Measurements from ENCODE around the gene PACSIN2.

The PACSIN2 gene

GRCh38 chr22:42883970-42884369 is 131.0 kb downstream of the PACSIN2 start:
- no peak overlapping the region for H3K27ac ChIP-seq (ENCODE audit: low read length)
- H3K4me2 ChIP-seq (ENCODE audit: insufficient read depth, low read length): no peak overlapping the region
- no peak overlapping the region for H3K4me3 ChIP-seq (ENCODE audit: low read depth in 1 of 2, low read length in 2 of 2)
- H3K4me1 ChIP-seq (ENCODE audit: insufficient read depth, low read length): no peaks in the 10 kb centered on the region
- TF ChIP-seq, protein P1, sequence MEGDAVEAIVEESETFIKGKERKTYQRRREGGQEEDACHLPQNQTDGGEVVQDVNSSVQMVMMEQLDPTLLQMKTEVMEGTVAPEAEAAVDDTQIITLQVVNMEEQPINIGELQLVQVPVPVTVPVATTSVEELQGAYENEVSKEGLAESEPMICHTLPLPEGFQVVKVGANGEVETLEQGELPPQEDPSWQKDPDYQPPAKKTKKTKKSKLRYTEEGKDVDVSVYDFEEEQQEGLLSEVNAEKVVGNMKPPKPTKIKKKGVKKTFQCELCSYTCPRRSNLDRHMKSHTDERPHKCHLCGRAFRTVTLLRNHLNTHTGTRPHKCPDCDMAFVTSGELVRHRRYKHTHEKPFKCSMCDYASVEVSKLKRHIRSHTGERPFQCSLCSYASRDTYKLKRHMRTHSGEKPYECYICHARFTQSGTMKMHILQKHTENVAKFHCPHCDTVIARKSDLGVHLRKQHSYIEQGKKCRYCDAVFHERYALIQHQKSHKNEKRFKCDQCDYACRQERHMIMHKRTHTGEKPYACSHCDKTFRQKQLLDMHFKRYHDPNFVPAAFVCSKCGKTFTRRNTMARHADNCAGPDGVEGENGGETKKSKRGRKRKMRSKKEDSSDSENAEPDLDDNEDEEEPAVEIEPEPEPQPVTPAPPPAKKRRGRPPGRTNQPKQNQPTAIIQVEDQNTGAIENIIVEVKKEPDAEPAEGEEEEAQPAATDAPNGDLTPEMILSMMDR (IDR thresholded peaks at IDR 0.05; ENCODE audit: borderline replicate concordance, extremely low read depth, low read length, poor library complexity, severe bottlenecking): no peak
- no peak for TF ChIP-seq EZH2 (IDR thresholded peaks at IDR 0.05; ENCODE audit: borderline replicate concordance, low read depth, low read length, severe bottlenecking)
- no peak overlapping the region for H2AFZ ChIP-seq (ENCODE audit: low read depth, low read length)
- peaks cover 13% of the 10 kb centered on the region for H4K20me1 ChIP-seq (ENCODE audit: insufficient read depth, low read length)
- H3K9ac ChIP-seq (ENCODE audit: low read depth, low read length): no peak overlapping the region
- peaks cover 95% of the 10 kb centered on the region for H3K36me3 ChIP-seq (ENCODE audit: insufficient read depth, low read length)
- H3K27me3 ChIP-seq (ENCODE audit: insufficient read depth, low read length, poor library complexity): no peaks in the 10 kb centered on the region
- ATAC-seq (ENCODE audit: insufficient read depth, low read depth) (no peak), DNase-seq (no peak)
- H3K9me3 ChIP-seq (ENCODE audit: insufficient read depth, low read length, severe bottlenecking): no peaks in the 10 kb centered on the region
- no peaks in the 10 kb centered on the region for H3K79me2 ChIP-seq (ENCODE audit: insufficient read depth, low read length)

DNA sequence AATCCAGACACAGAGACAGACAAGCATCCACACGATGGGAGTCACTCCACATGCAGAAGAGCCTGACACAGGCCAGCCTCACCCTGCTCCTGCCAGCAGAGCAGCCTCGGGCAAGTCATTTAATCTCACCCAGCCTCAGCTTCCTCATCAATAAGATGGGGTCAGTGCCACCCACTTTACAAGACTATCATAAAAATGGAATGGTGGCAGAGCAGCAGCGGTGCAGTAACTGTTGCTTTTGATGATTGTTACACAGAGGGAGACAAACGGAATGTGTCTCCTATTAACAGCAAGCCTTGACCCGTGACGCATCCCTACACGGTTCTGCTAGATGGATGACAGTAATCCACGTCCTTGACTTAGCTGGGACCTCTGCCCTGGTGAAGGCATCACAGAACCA is 131.8 kb downstream of the PACSIN2 start:
- Histone ChIP-seq H3K4me1 (ENCODE audit: insufficient read depth, low read length) (no peaks in the 10 kb centered on the region), H3K9ac (ENCODE audit: low read depth, low read length) (no peak overlapping the region), H2AFZ (ENCODE audit: low read depth, low read length) (no peak overlapping the region), H3K4me2 (ENCODE audit: insufficient read depth, low read length) (no peak overlapping the region), H3K9me3 (ENCODE audit: insufficient read depth, low read length, severe bottlenecking) (no peaks in the 10 kb centered on the region), H3K79me2 (ENCODE audit: insufficient read depth, low read length) (no peaks in the 10 kb centered on the region), H3K27ac (ENCODE audit: low read length) (no peak overlapping the region), H3K36me3 (ENCODE audit: insufficient read depth, low read length) (peaks cover 95% of the 10 kb centered on the region), H3K4me3 (ENCODE audit: low read depth in 1 of 2, low read length in 2 of 2) (no peak overlapping the region), H3K27me3 (ENCODE audit: insufficient read depth, low read length, poor library complexity) (no peaks in the 10 kb centered on the region), H4K20me1 (ENCODE audit: insufficient read depth, low read length) (peaks cover 12% of the 10 kb centered on the region)
- ATAC-seq (ENCODE audit: insufficient read depth, low read depth) (no peak), DNase-seq (no peak)
- TF ChIP-seq, protein P1 (IDR thresholded peaks at IDR 0.05; ENCODE audit: borderline replicate concordance, extremely low read depth, low read length, poor library complexity, severe bottlenecking): no peak
- TF ChIP-seq EZH2 (IDR thresholded peaks at IDR 0.05; ENCODE audit: borderline replicate concordance, low read depth, low read length, severe bottlenecking): no peak

DNA sequence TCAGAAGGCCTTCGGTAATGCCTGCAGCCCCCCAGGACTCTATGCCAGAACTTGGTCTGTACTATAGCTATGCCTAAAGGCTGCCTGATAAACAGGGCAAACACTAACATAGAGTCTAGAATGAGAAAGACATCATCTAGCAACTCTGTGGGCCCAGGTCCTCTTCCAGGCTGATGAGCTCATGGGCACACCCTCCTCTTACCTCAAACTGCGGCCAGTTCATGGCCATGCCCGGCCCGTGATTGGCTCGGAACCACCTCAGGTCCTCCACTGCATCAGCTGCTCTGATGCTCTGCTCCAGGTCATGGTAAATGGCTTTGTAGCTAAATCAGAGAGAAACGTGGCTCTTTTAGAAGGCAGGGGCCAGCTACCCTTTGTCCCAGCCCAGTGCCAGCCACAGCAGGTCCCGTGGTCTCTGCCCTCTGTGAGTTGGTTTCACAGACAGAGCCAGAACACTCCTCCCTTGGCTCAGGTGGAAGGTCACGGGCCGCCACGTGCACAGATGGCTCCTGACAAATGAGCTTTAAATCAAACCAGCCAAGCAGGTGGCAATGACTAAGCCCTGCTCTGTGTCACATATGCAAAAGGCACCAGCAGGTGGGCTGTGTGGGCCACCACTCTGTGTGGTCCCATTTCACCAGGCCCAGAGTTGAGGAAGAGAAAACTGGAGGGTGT is 132.8 kb downstream of the PACSIN2 start:
- Histone ChIP-seq H3K4me2 (ENCODE audit: insufficient read depth, low read length) (no peak overlapping the region), H3K27me3 (ENCODE audit: insufficient read depth, low read length, poor library complexity) (no peaks in the 10 kb centered on the region), H4K20me1 (ENCODE audit: insufficient read depth, low read length) (peaks cover 15% of the 10 kb centered on the region), H3K4me3 (ENCODE audit: low read depth in 1 of 2, low read length in 2 of 2) (no peak overlapping the region), H3K4me1 (ENCODE audit: insufficient read depth, low read length) (no peaks in the 10 kb centered on the region), H3K79me2 (ENCODE audit: insufficient read depth, low read length) (no peaks in the 10 kb centered on the region), H2AFZ (ENCODE audit: low read depth, low read length) (no peak overlapping the region), H3K9me3 (ENCODE audit: insufficient read depth, low read length, severe bottlenecking) (no peaks in the 10 kb centered on the region), H3K9ac (ENCODE audit: low read depth, low read length) (no peak overlapping the region), H3K27ac (ENCODE audit: low read length) (no peak overlapping the region), H3K36me3 (ENCODE audit: insufficient read depth, low read length) (peaks cover 96% of the 10 kb centered on the region)
- no peak for DNase-seq
- TF ChIP-seq, protein P1 (IDR thresholded peaks at IDR 0.05; ENCODE audit: borderline replicate concordance, extremely low read depth, low read length, poor library complexity, severe bottlenecking): no peak
- ATAC-seq (ENCODE audit: insufficient read depth, low read depth): no peak
